HL-60 (cell line): Measurements from ENCODE around the gene THYN1.

Experiments
- POLR2AphosphoS5 ChIP-seq: IDR thresholded peaks from 2 replicates; pipeline ENCODE4 v1.6.1; 2012; ENCODE audit warnings: low read depth
- TF ChIP-seq, protein P1 (sequence below): IDR thresholded peaks from one replicate; pipeline ENCODE4 v1.5.1; 2011; ENCODE audit warnings: low read length, control low read depth, inconsistent platforms; ENCODE audit not compliant: insufficient read depth
- TF ChIP-seq, protein P2 (sequence below): IDR thresholded peaks from 2 replicates; pipeline ENCODE4 v1.6.1; 2012; ENCODE audit warnings: low read depth; ENCODE audit not compliant: insufficient replicate concordance

DNA sequence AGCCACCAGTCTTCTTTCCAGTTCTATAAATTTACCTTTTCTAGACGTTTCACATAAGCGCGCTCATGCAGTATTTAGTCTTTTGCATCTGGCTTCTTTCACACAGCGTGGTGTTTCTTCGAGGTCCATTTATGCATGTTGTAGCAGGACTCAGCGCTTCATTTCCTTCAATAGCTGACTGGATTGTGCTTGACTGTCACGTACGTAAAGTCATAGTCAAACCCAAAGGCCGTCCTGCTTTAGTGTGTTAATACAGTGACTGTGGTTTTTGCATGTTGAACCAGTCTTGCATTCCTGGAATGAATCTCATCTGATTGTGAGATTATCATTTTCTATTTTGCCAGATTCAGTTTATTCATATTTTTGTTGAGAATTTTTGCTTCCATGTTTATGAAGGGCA is 41.5 kb upstream of the THYN1 start:
- TF ChIP-seq, protein P1, sequence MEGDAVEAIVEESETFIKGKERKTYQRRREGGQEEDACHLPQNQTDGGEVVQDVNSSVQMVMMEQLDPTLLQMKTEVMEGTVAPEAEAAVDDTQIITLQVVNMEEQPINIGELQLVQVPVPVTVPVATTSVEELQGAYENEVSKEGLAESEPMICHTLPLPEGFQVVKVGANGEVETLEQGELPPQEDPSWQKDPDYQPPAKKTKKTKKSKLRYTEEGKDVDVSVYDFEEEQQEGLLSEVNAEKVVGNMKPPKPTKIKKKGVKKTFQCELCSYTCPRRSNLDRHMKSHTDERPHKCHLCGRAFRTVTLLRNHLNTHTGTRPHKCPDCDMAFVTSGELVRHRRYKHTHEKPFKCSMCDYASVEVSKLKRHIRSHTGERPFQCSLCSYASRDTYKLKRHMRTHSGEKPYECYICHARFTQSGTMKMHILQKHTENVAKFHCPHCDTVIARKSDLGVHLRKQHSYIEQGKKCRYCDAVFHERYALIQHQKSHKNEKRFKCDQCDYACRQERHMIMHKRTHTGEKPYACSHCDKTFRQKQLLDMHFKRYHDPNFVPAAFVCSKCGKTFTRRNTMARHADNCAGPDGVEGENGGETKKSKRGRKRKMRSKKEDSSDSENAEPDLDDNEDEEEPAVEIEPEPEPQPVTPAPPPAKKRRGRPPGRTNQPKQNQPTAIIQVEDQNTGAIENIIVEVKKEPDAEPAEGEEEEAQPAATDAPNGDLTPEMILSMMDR: no peak
- TF ChIP-seq, protein P2, sequence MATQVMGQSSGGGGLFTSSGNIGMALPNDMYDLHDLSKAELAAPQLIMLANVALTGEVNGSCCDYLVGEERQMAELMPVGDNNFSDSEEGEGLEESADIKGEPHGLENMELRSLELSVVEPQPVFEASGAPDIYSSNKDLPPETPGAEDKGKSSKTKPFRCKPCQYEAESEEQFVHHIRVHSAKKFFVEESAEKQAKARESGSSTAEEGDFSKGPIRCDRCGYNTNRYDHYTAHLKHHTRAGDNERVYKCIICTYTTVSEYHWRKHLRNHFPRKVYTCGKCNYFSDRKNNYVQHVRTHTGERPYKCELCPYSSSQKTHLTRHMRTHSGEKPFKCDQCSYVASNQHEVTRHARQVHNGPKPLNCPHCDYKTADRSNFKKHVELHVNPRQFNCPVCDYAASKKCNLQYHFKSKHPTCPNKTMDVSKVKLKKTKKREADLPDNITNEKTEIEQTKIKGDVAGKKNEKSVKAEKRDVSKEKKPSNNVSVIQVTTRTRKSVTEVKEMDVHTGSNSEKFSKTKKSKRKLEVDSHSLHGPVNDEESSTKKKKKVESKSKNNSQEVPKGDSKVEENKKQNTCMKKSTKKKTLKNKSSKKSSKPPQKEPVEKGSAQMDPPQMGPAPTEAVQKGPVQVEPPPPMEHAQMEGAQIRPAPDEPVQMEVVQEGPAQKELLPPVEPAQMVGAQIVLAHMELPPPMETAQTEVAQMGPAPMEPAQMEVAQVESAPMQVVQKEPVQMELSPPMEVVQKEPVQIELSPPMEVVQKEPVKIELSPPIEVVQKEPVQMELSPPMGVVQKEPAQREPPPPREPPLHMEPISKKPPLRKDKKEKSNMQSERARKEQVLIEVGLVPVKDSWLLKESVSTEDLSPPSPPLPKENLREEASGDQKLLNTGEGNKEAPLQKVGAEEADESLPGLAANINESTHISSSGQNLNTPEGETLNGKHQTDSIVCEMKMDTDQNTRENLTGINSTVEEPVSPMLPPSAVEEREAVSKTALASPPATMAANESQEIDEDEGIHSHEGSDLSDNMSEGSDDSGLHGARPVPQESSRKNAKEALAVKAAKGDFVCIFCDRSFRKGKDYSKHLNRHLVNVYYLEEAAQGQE: no peak
- TF ChIP-seq POLR2AphosphoS5: no peak
